GM18951 (cell line): Measurements from ENCODE around the gene FAM171A2.

ENCODE experiments used
- POLR2A ChIP-seq: IDR thresholded peaks from 4 replicates; pipeline ENCODE4 v1.6.1; 2011; ENCODE audit warnings: mild to moderate bottlenecking; ENCODE audit not compliant: insufficient read length, insufficient read depth; ENCODE audit errors: extremely low read depth
- in situ Hi-C: fragments of 300-500 bp; cut with MboI; formaldehyde crosslinking; loops from one replicate; pipeline ENCODE4 v1.12.0; 2022; ENCODE audit warnings: low sequenced_read_pairs, mixed read lengths, inconsistent platforms; ENCODE audit not compliant: unreplicated experiment

Gene FAM171A2

DNA sequence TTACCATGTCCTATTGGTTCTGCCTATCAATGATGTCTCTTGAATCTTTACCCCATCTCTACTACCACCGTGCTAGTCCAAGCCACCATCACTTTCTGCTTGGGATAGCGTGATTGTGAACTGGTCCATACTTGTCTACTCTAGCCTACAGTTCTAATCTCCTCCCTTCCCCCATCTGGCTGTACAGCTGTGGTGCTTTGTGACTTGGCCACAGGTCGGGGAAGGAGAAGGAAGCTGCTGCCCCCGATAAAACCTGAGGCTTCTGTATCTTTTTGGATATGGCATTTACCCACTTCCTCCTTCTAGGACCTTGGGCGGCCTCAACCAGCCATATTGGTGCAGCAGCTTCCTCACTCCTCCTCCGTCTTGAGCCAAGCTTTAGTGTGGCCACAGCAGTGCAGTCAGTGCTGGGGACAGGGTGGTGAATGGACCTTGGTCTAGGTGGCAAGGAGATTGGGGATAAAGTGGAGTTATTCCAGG lies 26.1 kb upstream of the FAM171A2 start:
- TF ChIP-seq POLR2A = no peak
- in situ Hi-C loops = no loop called here

DNA sequence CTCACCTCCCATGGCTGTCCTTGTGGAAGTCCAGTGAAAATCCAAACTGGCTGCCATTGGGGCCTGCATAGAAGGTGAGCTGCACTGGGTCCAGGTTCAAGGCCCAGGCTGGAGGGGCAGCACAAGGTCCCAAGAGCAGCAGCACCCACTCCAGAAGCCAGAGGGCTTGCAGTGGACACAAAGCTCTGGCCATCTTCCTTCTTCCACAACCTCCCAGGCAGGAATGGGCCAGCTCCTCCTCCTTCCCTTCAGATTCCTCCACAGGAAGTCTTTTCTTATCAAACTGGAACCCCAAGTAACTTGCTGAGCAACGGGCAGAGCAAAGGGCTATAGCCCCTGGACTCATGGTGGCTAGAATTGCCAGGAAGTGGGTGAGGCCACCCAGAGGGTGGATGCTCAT lies 25.6 kb upstream of the FAM171A2 start, which contains the start of gene ITGA2B:
TSS of gene ITGA2B (minus strand) at position 369 of the 400 bp plus-strand sequence. CDS start at position 193, 176 bp downstream.
- no peak for TF ChIP-seq POLR2A
- in situ Hi-C loops = no loop called here

GRCh38 chr17:44387804-44388203 lies 24.2 kb upstream of the FAM171A2 start:
- no peak for TF ChIP-seq POLR2A
- in situ Hi-C loops = no loop called here

DNA sequence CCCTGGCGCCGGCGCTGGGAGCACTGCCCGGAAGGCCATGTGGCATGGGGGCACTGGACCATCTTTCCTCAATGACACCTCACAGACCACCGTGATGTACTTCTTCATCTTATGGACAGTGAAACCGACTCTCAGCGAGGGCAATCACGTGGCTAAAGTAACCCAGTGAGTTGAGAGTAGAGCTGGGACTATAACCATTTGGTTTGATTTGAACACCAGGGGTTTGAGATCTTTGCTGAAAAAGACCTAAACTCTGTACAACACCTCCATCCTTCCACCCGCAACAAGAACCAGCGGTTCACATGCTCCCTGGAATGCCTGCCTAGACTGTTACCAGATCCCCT lies 22.5 kb upstream of the FAM171A2 start:
- in situ Hi-C loops = no loop called here

DNA sequence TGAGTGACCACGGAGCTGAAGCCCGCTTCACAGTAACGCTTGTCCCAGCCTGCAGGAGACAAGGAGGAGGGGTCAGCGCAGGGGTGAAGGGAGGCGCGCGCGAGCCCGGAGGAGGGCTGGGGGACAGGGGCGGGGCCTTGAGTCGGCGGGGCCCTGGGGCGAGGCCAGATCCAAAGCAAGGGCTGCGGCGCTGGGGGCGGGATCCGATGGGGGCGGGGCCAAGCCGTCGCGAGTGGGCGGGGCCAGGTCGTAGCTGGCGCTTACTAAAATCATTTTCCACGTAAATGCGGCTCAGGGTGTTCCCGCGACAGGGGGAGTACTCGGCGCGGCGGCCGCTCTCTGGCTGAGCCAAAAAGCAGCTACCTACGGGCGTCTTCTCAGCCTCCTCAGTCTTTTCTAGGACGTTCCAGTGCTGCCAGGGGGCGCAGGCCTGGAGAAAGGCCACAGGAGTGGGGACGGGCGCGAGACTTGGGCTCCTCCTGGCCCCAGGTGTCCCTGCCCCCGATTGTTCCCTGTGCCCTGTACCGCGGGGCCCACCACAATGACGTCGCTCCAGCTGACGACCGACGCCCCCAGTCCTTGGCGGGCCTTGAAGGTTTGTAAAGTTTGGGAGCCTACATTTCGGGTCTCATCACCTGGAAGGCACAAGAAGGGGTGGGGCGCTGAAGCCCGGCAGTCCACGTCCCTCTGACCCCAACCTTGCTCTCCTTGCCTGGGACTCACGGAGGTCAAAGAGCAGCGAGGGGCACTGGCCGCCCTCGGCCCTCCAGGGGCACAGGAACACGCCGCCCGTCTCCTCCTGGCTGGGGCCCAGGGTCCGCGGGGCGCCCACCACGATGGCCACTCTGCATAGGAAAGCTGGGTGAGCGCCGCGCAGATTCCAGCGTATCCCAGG lies 21.9 kb upstream of the FAM171A2 start:
- no peak for TF ChIP-seq POLR2A
- in situ Hi-C loops = no loop called here

More for the DNA sequence above, 22.5 kb upstream of the FAM171A2 start:
- TF ChIP-seq POLR2A = no peak

- TF ChIP-seq POLR2A = no peak
- in situ Hi-C loops = no loop called here
These were observed 21.2 kb upstream of the FAM171A2 start for GRCh38 chr17:44384823-44385286.

DNA sequence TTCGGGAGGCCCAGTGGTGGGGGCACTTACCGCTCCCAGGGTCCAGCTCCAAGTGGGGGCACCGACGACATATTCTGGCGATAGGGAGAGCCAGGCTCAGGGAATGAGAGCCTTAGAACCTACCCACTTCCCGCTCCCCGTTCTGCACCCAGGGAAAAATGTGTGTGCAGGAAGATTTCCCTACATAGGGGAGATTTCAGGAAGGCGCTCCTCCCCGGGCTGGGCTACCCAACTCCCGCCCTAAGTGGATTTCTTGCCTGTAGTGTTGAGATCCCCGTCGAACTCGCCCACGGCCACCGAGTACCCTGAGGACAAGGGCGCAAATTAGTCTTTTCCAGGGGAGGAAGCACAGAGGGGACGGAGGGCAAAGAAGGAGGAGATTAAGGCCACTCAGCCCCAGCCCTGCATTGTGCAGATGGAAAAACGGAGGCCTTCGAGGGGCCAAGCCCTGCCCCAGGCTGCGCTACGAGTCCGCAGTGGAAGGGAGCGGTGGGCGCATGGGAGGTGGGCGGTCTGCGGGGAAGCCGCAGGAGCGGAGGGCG lies 20.7 kb upstream of the FAM171A2 start:
- TF ChIP-seq POLR2A = no peak
- in situ Hi-C loops = no loop called here

DNA sequence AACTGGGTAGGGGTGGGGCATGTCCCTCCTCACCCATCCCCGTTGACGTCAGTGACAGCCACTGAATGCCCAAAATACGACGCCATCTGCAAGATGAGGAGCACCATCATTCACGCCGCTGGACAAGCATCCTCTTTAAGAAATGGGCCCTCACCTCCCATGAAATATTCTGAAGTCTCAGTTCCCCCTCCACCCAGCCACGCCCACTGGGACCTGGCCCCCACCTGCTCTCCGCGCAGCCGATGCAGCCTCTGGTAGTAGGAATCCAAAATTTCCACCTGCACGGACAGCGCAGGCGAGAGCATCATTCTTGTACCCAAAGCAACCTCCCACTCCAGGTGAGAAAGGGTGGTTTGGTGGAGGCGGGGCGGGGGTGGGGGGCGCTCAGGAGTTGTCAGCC lies 20.2 kb upstream of the FAM171A2 start:
- no peak for TF ChIP-seq POLR2A
- in situ Hi-C loops = no loop called here

DNA sequence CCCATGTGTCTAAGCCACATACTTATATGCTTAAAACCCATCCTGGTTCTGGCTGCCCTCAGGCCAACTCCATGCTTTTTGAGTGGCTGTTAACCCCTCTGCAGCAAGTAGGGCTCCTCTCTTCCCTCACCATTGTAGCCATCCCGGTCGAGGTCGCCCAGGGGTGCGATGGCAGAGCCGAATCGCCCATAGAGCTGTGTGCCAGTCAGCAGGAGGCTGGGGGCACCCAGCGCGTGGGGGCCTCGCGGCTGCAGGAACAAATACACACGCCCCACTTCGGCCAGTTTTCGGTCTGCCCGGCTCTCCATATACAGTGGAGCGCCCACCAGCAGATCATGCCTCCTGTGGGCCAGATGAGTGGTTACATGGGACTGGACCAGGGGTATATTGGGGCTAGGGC lies 19.7 kb upstream of the FAM171A2 start:
- no peak for TF ChIP-seq POLR2A
- in situ Hi-C loops = no loop called here

- in situ Hi-C loops = no loop called here
- no peak for TF ChIP-seq POLR2A
These were observed 19.3 kb upstream of the FAM171A2 start for GRCh38 chr17:44382917-44383316.

- in situ Hi-C loops = no loop called here
- TF ChIP-seq POLR2A = no peak
These were observed 18.2 kb upstream of the FAM171A2 start for GRCh38 chr17:44381810-44382305.

DNA sequence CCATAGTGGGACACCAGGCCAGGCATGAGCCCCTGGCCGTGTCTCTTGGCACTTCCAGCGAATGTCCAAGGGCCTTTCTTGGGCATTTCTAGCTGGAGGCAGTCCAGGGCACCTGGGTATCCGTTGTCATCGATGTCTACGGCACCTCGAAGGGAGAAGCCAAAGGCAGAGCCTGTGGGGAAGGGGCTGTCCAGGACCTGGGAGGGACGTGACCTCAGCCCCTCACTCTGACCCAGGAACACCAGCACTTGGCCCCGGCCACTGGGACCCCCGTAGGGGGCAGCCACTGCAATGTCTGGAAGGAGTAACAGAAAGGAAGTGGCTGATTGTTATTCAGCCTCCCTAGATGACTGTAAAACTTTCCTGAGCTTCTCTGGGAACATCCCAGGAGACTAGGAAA lies 17.1 kb upstream of the FAM171A2 start:
- in situ Hi-C loops = no loop called here
- no peak for TF ChIP-seq POLR2A

GRCh38 chr17:44379887-44380286 lies 16.2 kb upstream of the FAM171A2 start:
- in situ Hi-C loops = no loop called here
- no peak for TF ChIP-seq POLR2A

DNA sequence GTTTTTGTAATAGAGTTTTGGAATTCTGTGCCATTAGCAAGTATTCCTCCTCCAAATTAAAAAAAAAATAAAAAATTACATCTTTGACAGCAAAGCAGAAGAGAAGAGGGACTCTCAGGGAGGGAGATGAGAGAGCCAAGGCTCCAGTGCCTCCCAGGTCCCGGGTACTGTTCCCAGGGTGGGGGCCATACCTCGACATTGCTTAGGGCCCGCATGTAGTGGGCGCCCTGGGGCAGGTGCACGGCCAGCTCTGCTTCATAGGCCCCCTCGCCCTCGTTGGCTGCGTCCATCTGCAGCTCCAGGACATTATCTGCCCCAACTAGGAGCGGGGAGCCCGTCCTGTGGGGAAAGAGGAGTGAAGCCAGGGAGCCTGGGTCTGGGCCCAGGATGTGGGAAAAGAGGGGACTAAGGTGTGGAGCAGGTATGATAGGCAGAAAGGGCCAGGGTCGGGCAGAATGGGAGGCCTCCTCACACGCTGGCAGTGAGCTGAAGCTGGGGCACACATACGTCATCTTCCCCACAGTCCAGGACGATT lies 14.6 kb upstream of the FAM171A2 start:
- in situ Hi-C loops = no loop called here
- no peak for TF ChIP-seq POLR2A

DNA sequence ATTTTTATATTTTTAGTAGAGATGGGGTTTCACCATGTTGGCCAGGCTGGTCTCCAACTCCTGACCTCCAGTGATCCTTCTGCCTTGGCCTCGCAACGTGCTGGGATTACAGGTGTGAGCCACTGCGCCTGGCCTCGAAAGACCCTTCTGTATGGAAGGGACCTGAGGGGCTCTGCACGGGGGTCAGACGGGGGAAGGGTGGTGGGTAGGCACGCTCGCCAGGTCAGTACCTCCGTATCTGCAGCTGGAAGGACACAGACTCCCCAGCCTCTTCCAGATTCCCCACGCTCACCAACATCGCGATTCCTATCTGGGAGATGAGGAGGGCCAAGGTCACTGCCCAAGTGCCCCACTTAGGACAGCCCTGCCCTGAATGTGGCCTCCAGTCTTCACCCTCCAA lies 13.1 kb upstream of the FAM171A2 start:
- no peak for TF ChIP-seq POLR2A
- in situ Hi-C loops = no loop called here
